ENCODE measurements around the gene KIF2C. TPM values are rescaled to one million over a fixed set of nuclear protein-coding genes. Genes with fewer than 3 reads are reported as not detected.

The KIF2C gene
- total RNA-seq, 4 donors from 2014 or later: 0.46 to 0.55 TPM; not detected in 2

GRCh38 chr1:44714944-44715571, 24.6 kb upstream of the KIF2C start:
- intact Hi-C loops (cut with DNase I; ENCODE audit: low total_unique reads): no loop called here
- H3K27ac ChIP-seq: no peak overlapping the region
- ATAC-seq (peak; percentile 53 to 65), DNase-seq (peak; percentile 22 to 51)
- no peak for TF ChIP-seq POLR2A (IDR thresholded peaks at IDR 0.05)
- peak; percentile 62 to 90 (median 79) for TF ChIP-seq CTCF (IDR thresholded peaks at IDR 0.05 in 4 of 5, conservative IDR thresholded peaks at IDR 0.05 in 1 of 5)
- H3K4me3 ChIP-seq: no peak overlapping the region
- no peaks in the 10 kb centered on the region for H3K36me3 ChIP-seq
- peaks cover 0 to 5% (median 0%) of the 10 kb centered on the region in 3 donors for H3K27me3 ChIP-seq
- in situ Hi-C loops (cut with MboI; ENCODE audit: low sequenced_read_pairs in 4 of 4): no loop called here
- peaks cover 6 to 8% of the 10 kb centered on the region in 2 donors for H3K4me1 ChIP-seq
- H3K9me3 ChIP-seq: no peaks in the 10 kb centered on the region

- H3K4me3 ChIP-seq: no peak overlapping the region
- ATAC-seq: no peak
- in situ Hi-C loops (cut with MboI; ENCODE audit: low sequenced_read_pairs in 4 of 4): no loop called here
These were observed 22.5 kb upstream of the KIF2C start for GRCh38 chr1:44717156-44717555.

GRCh38 chr1:44717653-44718052, 22.0 kb upstream of the KIF2C start:
- in situ Hi-C loops (cut with MboI; ENCODE audit: low sequenced_read_pairs in 4 of 4): no loop called here

More at GRCh38 chr1:44717156-44717555, 22.5 kb upstream of the KIF2C start:
- Histone ChIP-seq H3K36me3 (no peaks in the 10 kb centered on the region), H3K9me3 (no peaks in the 10 kb centered on the region), H3K4me1 (peaks cover 6 to 8% of the 10 kb centered on the region in 2 donors), H3K27ac (no peak overlapping the region), H3K27me3 (peaks cover 0 to 5% (median 0%) of the 10 kb centered on the region in 3 donors)
- TF ChIP-seq CTCF (IDR thresholded peaks at IDR 0.05 in 4 of 5, conservative IDR thresholded peaks at IDR 0.05 in 1 of 5) (no peak), POLR2A (IDR thresholded peaks at IDR 0.05) (no peak)
- DNase-seq: no peak
- intact Hi-C loops (cut with DNase I; ENCODE audit: low total_unique reads): no loop called here

GRCh38 chr1:44718091-44718490, 21.5 kb upstream of the KIF2C start:
- peaks cover 0 to 5% (median 0%) of the 10 kb centered on the region in 3 donors for H3K27me3 ChIP-seq
- ATAC-seq (no peak), DNase-seq (no peak)
- peaks cover 6 to 8% of the 10 kb centered on the region in 2 donors for H3K4me1 ChIP-seq
- TF ChIP-seq CTCF (IDR thresholded peaks at IDR 0.05 in 4 of 5, conservative IDR thresholded peaks at IDR 0.05 in 1 of 5) (no peak), POLR2A (IDR thresholded peaks at IDR 0.05) (no peak)
- intact Hi-C loops (cut with DNase I; ENCODE audit: low total_unique reads) (no loop called here), in situ Hi-C loops (cut with MboI; ENCODE audit: low sequenced_read_pairs in 4 of 4) (no loop called here)
- no peaks in the 10 kb centered on the region for H3K9me3 ChIP-seq
- H3K27ac ChIP-seq: no peak overlapping the region
- H3K36me3 ChIP-seq: no peaks in the 10 kb centered on the region
- H3K4me3 ChIP-seq: no peak overlapping the region

More at GRCh38 chr1:44717653-44718052, 22.0 kb upstream of the KIF2C start:
- no peak overlapping the region for H3K27ac ChIP-seq
- no peaks in the 10 kb centered on the region for H3K9me3 ChIP-seq
- H3K36me3 ChIP-seq: no peaks in the 10 kb centered on the region
- TF ChIP-seq POLR2A (IDR thresholded peaks at IDR 0.05): no peak
- TF ChIP-seq CTCF (IDR thresholded peaks at IDR 0.05 in 4 of 5, conservative IDR thresholded peaks at IDR 0.05 in 1 of 5): no peak
- no peak overlapping the region for H3K4me3 ChIP-seq
- H3K4me1 ChIP-seq: peaks cover 6 to 8% of the 10 kb centered on the region in 2 donors
- intact Hi-C loops (cut with DNase I; ENCODE audit: low total_unique reads): no loop called here
- no peak for ATAC-seq
- peaks cover 0 to 5% (median 0%) of the 10 kb centered on the region in 3 donors for H3K27me3 ChIP-seq
- DNase-seq: no peak

Measured in gastrocnemius medialis (tissue), 4 donors.